T-helper 22 cell (primary cell): ENCODE data around the gene RITA1.

Source experiments
- DNase-seq: peaks from one replicate; pipeline ENCODE4 v3.0.0-alpha.2; 2020; ENCODE audit warnings: low read depth

The RITA1 gene

DNA sequence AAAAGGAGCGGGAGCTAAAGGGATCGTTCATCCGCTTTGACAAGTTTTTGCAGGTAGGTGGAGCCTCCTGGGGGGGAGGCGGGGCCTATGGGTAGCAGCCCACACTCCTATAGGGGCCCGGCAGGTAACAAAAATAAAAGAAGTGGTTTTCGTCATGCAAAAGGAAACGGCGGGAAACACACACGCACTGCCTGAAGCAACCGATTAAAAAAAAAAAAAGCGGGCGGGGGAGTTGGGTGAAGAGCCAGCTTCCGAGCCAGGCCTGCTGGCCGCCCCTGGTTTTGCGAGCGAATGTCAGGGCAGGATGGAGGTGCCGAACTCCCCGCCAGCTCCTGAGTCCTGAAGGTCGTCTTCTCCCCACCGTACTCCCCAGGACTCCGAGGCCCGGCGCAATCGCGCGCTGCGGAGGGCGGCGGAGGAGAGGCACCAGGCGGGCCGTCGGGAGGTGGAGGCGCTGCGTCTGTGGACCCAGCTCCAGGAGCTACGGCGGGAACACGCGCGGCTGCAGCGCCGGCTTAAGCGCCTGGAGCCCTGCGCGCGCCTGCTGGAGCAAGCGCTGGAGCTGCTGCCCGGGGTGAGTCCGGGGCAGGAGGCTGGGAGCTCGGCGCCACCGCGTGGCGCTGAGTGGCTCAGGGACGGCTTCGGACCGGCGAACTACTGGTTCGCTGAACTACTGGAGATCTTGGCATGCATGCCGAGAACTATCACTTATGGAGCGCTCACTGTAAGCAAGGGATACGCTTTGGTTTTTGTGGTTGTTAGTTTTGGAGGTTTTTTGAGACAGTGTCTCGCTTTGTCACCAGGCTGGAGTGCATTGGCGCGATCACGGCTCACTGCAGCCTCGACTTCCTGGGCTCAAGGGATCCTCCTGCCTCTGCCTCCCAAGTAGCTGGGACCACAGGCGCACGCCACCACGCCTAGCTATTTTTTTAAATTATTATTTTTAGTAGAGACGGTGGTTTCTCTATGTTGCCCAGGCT is 32.4 kb upstream of the RITA1 start:
- peak; percentile 48 for DNase-seq

DNA sequence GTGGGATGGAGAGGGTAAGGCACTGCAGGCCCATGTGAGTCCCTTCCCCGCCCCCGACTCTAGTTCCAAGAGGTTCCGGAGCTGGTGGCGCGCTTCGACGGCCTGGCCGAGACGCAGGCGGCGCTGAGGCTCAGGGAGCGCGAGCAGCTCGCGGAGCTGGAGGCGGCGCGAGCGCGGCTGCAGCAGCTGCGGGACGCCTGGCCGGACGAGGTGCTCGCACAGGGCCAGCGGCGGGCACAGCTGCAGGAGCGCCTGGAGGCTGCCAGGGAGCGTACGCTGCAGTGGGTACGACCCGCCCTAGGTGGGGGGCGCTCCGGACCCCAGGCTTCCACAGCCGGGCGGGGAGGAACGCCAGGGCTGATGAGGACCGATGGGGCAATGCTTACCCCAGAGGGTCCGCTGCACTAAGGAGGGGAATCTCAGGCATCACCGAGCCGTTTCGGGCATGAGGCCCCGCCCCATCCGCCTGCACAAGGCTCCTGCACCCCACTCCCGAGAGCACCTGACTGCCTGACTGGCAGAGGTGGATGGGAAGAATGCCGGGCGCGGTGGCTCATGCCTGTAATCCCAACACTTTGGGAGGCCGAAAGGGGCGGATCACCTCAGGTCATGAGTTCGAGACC is 31.1 kb upstream of the RITA1 start:
- no peak for DNase-seq

DNA sequence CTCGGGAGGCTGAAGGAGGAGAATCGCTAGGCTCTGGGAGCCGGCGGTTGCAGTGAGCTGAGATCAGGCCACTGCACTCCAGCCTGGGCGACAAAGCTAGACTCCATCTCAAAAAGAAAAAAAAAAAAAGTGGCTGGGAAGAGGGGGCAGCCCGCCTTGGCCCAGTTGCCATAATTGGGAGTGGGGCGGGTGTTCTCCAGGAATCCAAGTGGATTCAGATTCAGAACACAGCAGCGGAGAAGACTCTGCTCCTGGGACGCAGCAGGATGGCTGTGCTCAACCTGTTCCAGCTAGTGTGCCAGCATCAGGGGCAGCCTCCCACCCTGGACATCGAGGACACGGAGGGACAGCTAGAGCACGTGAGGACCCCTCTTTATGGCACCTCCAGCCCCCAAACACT is 30.5 kb upstream of the RITA1 start:
- no peak for DNase-seq

DNA sequence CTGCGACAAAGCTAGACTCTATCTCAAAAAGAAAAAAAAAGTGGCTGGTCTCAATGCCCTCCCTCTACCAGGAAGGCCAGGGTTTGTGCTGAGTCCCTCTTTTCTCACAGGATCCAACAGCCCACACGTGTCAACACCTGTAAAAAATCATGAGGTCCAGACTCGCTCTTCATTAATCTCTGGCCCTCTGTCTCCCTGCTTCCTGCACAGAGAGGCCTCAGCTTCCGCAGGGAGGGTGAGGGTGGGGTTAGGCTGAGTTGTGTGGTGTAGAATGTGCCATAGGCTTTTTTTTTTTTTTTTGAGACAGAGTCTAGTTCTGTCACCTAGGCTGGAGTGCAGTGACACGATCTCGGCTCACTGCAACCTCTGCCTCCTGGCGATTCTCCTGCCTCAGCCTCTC is 29.9 kb upstream of the RITA1 start:
- no peak for DNase-seq

DNA sequence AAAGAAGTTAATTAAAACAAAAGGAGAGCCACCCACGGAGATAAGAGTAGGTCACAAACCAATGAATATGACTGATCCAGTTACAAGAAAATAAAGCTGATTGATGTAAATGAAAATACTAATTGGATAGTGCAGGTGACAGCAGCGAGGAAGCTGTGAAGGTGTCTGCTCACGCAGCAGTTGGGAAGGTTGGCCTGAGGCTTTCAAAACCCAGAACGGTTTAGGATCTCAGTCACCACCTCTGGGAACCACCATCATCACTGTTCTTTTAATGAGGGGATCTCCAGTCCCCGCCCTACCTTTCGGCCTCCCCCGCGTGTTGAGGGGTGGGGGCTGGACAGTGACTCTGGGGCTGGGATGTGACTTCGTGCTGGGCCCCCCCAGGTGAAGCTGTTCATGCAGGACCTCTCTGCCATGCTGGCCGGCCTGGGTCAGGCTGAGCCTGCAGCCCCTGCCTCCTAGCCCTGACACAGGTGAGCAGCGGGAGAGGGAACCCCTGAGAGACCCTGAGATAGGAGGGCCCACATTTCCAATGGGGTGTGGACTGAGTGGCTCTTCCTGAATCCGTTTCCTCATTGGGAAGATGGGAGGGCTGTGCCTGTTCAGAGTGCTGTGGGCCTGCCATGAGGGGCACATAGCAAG is 28.2 kb upstream of the RITA1 start:
- DNase-seq: no peak

DNA sequence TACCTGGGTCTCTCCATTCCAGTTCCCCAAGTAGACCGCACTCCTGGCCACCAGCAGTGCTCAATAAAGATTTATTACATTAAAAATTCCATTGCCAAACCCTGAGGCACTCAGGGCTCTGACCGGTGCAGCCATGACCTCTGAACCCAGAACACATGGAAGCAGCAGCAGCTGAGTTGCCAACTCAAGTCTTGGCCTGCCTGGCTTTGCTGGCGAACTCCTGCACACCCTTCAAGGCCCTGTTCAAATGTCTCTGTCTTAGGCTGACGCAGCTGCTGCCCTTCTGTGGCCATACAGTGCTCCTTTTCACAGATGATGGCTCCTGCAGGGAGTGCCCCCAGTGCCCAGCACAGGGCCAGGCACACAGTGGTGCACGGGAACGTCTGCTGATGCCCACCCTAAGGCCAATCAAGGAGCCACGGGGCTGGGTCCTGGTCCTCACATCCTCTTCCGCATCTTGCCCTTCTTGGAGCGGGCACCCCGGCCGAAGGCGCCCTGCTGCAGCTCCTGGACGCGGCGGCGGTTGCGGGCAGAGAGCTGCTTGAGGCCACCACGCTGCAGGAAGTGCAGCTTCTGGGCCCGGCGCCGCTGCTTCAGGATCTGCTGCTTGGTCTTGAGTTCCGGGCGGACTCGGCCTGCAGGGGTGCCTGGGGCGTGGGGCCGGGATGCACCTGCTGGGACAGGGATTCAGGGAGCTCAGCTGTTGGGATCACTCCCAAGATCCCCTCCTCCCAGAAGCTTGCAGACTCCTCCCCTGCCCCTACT is 26.9 kb upstream of the RITA1 start:
- no peak for DNase-seq

DNA sequence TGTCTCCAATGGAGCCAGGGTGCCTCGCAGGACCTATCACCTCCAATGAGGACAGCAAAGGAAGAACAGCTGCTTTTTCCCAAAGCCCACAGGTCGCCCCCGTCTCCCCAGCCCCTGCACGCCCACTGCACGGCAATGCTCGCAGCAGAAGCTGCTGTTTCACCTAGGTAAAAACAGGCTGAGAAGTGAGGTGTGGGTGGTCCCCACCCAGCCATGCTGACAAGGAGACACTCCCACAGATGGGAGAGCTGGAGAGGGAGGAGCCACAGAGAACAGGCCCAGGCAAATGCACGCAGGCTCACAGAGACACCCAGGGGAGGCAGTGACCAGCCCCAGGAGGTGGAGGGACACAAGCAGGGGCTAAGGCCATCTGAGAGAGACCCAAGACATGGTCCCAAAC is 25.6 kb upstream of the RITA1 start:
- DNase-seq: no peak

DNA sequence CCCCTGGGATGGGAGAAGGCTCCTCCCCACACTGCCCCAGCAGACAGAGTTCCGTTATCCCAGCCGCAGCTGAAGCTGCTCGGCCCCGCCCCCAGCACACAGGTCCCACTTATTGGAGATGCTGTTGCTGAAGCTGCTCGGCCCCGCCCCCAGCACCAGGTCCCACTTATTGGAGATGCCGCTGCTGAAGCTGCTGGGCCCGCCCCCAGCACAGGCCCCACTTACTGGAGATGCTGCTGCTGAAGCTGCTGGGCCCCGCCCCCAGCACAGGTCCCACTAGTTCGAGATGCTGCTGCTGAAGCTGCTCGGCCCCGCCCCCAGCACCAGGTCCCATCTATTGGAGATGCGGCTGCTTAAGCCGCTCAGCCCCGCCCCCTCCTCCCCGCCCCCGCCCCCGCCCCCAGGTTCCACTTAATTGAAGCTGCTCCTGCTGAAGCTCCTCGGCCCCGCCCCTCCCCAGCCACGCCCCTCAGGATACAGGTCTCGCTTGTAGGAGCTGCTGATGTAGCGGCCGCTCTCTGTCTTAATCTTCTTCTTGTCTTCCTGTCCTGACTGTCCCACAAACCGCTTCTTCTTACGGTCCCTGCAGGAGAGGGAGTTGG is 24.0 kb upstream of the RITA1 start:
- no peak for DNase-seq

DNA sequence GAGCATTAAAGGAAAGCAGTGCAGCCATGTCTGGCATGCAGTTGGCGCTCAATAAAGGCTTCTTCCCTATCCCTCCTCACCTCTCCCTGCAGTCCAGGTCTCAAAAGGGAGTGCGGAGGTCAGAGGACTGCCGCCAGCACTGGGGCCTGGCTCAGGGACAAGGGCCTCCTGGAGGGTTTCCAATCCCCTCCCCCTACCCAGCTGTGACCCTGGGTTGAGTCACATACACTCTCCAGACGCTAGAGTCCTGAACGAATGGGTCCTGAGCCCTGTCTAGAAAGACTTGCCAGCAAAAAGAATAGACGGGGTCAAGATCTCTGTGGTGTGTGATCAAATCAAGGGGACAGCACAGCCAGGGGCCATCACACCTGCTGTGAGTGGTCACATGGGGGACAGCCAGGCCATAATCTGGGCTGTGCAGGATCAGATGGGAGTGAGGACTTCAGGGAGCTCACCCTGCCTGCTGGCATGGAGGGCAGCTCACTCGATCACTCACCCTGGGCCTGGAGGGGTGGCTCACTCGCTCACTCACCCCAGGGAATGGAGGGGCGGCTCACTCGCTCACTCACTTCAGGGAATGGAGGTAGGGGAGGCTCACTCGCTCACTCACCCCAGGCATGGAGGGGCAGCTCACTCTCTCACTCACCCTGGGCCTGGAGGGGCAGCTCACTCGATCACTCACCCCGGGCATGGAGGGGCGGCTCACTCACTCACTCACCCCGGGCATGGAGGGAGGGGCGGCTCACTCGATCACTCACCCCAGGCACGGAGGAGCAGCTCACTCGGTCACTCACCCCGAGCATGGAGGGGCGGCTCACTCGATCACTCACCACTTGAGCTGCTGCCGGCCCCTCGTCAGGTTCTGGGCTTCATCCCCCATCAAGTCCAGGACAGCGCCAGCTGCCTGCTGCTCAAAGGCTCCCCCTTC is 23.2 kb upstream of the RITA1 start:
- no peak for DNase-seq

DNA sequence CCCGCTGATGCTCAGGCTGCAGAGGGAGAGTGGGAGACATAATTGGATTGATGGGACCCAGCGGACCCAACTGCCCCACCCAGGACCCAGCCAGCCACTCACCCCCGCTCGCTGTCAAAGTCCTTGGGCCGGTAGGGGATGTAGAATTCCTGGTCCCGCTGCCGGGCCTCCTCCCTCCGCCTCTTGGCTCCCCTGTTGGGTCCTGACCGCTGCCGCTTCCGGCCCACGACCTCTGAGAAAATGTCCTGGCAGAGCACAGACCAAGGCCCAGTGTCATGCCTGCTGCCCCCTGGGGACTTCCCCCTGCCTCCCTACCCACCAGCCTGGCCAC is 22.5 kb upstream of the RITA1 start:
- no peak for DNase-seq

DNA sequence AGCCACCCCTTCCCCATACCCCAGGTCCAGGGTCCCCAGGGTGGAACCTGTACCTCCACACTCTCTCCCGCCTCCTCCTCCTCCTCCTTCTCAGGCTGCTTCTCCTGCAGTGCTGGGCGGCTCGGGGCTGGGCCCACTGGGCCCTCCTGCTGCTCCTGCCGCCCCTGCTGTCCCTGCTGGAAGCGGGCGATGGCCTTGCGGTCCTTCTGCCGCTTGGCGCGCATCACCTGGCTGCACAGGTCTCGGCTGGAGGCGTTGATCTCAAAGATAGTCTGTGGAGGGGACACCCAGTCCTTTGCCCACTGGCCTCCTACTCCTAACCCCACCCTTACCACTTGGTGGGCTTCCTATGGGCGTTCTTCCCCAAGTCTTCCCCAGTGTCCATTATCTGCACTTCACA is 21.5 kb upstream of the RITA1 start:
- DNase-seq: no peak

DNA sequence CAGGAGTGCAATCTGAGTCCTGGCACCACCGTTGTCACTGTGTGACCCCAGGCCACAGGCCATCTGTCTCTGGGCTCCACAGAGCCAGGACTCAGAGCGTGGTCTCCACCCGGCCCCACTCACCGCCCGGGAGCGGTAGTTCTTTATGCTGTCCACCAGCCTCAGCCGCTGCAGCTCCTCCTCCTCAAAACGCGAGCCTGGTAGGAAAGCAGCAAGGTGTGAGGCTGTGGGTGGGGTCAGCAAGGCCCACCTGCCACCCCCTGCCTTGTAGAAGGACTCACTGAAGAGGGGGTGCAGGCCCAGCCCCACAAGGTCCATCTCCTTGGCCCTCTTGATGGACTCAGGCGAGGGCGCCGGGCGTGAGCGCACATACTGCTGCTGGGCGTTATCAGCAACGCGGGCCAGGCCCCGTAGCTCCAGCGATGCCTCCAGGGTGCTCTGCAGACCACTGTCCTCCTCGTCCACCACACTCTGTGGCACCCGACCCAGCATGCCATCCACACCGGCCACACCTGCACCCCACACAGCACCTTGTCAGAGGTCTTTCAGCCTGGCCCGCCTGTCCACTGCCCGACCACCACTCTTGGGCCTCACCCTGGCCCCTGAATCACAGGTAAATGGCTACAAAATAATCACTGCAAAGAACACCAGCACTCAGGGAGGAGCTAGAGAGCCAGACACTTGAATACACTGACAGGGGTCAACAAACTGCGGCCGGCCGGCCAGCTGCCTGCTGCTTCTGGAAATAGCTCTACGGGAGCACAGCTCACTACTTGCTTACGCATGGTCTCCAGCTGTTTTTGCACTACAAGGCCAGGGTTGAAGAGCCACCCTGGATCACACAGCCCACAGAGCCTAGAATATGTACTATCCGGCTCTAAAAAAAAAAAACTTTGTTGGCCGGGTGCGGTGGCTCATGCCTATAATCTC is 19.7 kb upstream of the RITA1 start:
- DNase-seq: no peak

DNA sequence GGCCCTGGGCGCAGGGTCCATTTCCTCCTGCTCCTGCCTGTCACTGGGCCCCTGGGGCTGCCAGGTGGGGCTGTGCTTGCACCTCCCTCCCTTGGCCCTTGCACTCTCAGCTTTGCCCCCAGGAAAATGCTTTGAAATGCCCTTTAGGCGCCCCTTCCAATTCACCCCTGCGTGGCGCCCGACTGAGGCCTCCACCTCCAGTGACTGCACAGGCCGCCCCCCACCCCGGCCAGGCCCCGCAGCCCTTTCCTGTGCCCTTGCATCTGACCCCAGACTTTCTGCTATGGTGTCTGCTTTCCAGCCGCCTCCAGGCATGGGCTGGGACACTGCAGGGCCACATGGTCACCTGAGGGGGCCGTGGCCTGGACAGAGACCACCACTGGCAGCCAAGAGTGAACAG is 17.7 kb upstream of the RITA1 start:
- no peak for DNase-seq

DNA sequence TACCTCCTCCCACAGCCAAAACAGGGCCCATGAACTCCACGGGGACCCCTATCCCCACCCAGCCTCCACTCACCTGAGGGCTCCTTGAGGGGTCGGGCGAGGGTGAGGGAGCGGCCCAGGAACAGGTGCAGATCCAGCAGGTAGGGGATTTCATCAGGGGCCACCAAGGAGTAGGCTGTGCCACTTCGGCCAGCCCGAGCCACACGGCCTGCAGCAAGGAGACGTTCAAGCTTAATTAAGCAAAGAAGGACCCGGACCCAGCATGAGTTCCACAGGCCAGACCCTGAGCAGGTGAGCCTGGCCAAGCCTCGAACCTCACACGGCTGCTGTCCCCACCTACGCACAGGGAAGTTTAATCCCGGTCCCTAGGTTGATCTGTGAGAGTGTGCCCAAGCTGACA is 15.8 kb upstream of the RITA1 start:
- no peak for DNase-seq

DNA sequence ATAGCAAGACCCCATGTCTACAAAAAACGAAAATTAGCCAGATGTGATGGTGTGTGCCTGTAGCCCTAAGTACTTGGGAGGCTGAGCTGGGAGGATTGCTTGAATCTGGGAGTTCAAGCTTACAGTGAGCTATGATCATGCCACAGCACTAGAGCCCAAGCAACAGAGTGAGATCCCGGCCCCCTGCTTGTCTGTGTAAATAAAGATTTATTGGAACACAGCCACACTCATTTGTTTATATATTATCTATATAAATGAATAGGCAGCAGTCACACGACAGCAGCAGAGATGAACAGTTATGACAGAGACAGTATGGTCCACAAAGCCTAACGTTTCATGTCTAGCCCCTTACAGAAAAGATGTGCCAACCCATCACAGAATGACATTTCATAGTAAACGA is 15.1 kb upstream of the RITA1 start:
- no peak for DNase-seq

DNA sequence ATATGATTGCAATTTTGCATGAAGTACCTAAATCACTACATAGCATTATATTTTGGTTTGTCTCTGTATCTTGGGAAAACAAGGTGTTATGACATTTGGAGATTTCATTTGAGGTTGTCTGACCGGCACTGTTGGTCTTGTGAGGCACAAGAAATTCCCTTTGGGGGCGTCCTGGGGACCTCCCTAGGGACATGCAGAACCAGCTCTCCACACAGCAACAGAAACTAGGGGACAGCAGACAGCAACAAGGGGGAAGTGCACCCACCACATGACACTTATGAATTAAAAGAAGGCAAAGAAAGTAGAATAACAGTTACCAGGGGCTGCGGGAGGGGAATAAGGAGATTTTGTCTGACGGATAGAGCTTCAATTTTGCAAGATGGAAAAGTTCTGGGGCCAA is 14.6 kb upstream of the RITA1 start:
- DNase-seq: no peak

DNA sequence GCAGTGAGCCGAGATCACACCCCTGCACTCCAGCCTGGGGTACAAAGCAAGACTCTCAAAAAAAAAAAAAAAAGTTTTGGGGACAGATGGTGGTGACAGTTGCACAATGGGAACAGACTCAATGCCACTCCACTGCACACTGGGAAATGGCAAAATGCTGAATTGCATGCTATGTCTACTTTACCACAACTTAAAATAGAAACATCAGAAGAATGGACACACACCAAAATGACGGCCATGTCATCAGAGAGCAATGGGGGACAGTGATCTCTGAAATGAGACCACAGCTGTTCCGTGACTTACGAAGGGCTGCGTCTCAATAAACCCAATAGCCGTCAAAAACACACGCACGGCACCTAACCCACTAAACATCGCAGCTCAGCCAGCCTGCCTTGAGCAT is 14.0 kb upstream of the RITA1 start:
- DNase-seq: no peak

DNA sequence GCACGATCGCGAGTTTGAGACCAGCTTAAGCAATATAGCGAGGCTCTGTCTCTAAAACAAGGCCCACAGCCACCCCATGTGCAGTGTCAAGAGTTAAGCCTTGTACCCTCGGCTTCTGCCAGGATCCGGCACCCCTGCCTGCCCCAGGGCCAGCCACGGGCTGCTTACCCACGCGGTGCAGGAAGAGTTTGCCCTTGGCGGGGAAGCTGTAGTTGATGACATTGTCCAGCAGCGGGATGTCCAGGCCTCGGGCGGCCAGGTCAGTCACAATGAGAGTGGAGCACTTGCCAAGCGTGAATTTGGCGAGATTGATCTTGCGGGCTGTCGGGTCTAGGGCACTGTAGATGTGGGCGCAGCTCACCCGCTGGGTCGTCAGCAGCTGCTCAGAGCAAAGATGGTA is 13.3 kb upstream of the RITA1 start:
- DNase-seq: no peak

DNA sequence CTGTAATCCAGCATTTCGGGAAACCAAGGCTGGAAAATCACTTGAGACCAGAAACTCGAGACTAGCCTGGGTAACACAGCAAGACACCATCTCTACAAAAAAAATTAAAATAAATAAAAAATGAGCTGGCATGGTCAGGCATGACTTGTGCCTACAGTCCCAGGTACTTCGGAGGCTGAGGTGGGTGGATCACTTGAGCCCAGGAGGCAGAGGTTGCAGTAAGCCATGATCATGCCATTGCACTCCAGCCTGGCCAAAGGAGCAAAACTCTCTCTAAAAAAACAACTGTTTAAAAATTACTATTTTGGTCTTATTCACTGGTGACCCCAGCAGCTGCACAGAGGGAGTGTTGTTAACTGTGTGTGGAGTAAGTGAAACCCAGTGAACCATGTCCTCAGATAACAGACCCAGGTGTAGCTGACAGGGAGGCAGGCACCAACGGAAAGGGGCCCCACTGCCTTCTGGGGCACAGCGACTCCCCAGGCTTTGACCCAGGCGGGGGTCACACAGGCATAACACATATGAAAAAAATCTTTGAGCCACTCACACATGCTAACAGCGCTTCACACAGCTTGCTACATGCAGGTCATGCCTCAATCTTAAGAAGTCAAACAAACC is 12.3 kb upstream of the RITA1 start:
- DNase-seq: no peak
